HG03135 (cell line): ENCODE measurements around the gene ELF2.
"Not testable (repeated sequence)": the region's sequence is repeated elsewhere in the genome, so short reads cannot be mapped to it uniquely, and the experiment has no call there.

Source experiments
- ATAC-seq: cut with Tn5 transposase; IDR thresholded peaks from one replicate; pipeline ENCODE4 v1.9.1; 2021; ENCODE audit warnings: mild to moderate bottlenecking, moderate library complexity; ENCODE audit not compliant: unreplicated experiment

The ELF2 gene

DNA sequence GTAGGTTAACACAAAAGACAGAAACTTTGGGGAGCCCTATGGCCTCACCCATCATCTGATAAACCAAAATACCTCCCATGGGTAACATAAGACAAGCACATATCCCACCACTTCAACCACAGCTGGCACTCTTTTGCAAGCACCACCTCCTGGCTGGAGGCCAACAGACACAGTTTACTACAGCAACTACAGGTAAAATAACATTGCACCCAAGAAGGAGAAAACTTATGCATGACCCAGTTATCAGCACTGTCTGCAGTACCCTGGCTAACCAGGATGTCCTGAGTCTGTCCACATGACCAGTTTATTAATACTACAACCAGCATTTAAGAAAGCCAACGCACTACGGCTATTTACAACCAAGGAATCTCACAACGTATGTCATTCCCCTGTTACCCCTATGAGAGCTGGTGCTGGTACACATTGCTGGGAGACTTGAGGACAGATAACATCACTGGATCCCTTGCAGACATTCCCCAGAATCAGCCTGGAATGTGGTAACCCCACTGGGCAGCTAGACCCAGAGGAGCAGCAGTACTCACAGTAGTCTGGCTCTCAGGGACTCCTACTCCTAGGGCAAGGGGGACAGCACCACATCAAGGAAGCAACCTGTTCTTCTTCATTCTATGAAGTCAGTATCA, 32.0 kb downstream of the ELF2 start:
- no peak for ATAC-seq

DNA sequence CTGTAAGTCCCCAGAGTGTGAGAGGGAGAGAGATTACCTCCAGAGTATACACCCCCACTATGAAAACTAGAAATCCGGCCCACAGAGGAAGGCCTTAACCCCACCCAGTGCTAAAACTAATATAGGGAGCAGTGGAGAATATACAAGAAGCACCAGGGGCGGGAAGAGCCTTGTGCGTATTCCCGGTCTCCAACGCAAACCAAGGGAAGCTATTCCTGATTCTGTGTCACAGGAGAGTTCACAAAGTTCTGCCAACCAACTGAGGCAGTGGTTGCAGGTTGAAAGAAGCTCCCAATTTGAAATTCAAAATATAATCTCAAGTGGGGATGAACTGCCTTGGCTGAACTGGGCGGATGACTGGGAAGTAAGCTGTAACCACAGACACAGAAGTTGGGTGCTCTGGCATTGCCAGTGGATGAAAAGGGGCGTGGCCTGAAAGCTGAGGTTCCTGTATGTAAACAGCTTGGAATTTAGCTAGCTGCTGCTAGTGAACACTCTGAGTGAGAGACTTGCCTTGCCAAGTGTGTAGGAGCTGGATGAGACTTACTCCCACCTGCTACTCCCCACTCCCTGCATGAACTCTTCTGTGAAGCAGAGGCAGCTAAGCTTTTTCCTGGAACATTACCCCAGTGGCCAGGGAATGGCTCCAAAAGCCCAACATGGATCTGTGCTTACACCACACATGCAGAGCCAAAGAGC, 32.7 kb downstream of the ELF2 start:
- ATAC-seq = no peak

DNA sequence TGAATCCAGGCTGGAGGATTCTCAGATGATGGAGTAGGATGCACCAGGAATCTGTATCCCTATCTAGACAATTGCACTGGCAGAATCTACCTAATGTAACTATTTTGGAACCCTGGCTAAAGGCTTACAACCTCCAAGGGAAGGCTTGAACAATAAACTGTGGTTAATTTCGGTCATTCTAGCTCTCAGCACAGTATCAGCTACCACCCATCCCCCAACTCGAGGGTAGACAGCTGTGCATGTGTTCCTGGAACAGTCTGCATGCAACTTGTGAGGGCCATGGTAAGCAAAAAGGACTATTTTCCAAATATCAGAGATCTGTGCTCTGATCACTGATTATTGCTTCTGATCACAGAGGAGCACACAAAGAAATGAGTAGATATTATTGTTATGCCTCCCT, 34.0 kb downstream of the ELF2 start:
- no peak for ATAC-seq

DNA sequence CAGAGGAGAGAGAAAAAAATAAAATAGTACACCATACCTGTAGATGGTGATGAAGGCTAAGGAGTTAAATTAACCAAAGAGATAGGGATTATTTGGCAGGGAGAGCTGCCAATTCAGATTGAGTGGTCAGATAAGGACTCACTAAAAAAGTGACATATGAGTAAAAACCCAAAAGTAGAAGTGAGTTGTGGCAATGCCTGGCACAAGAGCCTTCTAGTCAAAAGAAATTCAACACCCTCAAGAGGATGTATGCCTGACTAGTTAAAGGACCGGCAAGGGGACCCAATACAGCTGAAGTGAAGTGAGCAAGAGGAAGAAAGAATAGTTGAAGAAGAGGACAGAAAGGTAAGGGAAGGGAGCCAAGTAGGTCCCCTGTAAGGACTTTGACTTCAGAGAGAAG, 34.9 kb downstream of the ELF2 start:
- peak; percentile 85 for ATAC-seq

DNA sequence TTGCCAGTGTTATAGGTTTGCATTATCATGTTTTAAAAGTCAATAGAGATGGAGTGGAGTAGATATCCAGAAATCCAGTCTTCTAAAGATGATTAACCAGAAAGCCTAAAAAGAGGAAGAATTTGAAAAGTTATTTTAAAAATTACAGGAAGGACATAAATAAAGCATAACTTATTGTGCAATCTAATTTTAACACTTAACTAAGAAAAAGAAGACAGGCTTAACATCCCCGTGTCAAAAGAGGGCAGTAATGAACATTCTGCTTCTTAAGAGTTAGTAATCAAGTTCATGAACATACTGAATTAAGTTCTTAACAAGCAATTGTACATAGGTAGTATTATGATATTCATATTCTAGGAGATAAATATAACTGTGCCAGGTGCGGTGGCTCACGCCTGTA, 39.3 kb downstream of the ELF2 start:
- no peak for ATAC-seq

DNA sequence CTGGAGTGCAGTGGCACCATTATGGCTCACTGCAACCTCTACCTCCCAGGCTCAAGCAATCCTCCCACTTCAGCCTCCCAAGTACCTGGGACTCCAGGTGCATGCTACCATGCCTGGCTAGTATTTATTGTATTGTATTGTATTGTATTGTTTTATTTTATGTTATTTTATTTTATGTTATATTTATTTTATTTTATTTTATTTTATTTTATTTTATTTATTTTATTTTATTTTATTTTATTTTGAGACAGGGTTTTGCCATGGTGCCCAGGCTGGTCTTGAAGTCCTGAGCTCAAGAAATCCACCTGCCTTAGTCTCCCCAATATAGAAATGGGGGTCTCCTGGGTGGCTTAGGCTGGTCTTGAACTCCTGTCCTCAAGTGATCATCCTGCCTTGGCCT, 42.6 kb downstream of the ELF2 start:
- no peak for ATAC-seq

DNA sequence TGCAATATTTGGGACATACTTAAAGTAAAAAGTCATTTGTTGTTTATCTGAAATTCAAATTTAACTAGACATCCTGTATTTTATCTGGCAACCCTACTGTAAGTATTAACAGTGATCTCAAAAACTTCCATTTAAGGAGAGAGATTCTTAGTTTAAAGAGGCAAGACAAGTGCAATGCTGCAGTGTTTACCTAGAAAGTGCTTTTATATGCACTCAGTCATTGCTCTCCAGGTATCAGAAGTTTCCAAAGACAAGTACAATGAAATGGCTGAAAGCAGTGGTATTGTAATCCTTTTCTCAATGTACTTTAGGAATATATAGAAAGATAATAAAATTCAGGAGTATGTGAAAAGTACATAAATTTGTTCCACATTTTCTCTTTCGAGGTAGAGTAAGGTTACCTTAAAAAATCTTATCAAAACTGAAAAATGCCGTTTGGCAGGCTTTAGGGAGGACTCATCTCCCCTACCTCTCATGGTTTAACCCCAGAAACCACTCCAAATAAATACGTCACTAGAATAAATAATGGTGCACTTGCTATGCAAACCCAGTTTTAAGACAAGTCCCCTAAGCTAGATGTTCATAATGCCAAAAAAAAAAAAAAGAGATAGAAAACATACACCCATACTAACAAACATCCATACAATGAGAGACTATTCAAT, 45.7 kb downstream of the ELF2 start:
- no peak for ATAC-seq

DNA sequence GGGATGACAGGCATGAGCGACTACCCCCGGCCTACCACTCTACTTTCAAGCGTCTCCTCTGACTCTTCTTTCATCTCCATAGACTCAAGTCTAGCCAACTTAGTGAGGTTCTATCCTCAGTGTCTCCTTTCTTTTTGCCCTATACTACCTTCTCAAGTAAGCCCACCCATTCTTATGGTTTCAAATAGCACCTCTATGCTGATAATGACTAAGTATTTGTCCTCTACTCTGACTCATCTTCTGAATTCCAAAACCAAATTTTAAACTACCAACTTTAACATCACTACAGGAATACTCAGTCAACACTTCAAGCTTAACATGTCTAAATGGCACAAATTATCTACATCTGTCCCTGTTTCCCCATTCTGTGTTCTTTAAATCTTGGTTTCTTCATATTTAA, 47.8 kb downstream of the ELF2 start:
- no peak for ATAC-seq

DNA sequence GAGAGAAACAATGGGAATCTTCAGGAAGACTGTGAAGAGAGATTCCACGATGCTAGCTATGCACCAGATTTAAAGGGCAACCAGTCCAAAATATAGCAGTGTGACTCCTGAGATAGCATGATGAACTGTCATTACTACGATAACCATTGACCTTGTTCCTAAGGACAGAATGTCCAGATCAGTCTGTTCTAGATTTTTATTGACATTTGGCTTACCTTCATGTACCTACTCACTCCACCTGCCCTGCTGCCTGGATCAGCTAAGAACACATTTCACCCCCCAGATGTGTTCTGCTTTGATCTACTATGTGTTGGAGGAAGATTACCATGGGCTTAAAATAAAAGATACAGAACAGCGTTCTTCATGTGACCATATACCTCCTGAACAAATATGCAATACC, 50.1 kb downstream of the ELF2 start:
- no peak for ATAC-seq

DNA sequence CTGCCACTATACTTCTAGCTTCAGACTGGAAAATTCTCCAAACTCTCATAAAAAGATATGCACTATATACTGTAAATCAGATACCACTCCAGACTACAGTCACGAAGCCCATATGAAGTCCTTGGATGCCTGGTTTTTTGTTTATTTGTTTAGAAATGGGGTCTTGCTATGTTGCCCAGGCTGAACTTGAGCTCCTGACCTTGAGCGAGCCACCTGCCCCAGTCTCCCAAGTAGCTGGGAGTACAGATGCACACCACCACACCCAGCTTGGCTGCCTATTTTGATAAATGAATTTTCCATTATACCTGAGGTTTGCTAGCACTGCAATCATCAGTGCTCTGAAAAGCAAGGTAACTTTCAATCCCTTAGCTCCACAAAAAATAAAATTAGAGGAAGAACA, 53.1 kb downstream of the ELF2 start:
- no peak for ATAC-seq

DNA sequence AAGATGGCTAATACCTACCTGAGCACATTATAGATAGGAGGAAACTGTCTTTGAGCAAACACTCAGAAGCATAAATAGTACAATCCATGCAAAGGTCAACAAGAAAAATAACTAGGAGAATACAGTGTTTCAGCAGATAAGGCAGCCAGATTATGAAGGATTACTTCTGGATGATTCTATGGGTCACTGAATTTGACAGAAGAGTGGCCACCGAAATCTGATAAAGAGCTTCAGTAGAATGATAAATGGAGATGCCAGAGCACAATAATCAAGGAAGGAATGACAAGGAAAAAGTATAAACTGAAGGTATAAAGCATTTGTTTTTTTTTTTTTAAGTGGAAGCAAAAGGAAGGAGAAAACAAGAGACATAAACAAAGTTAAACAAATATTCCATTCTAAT, 58.7 kb downstream of the ELF2 start:
- no peak for ATAC-seq

DNA sequence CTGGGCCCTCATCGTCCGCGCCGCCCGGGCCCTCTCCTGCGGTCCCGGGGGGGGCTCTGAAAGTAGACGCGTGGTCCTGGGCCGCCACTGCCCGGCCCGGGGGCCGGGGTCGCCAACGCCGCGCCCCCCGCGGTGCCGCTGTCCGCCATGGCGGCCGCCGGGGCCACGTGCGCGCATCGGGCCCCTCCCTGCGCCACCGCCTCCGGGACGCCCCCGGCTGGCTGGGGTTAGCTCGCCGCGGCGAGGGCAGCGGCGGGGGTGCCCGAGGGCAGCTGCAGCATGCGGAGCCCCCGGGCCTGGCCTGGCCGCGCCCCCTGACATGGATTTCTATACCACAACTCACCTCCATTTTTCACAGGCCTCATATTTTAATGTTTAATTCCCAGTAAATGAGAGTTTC, 61.8 kb downstream of the ELF2 start:
- ATAC-seq = no peak

DNA sequence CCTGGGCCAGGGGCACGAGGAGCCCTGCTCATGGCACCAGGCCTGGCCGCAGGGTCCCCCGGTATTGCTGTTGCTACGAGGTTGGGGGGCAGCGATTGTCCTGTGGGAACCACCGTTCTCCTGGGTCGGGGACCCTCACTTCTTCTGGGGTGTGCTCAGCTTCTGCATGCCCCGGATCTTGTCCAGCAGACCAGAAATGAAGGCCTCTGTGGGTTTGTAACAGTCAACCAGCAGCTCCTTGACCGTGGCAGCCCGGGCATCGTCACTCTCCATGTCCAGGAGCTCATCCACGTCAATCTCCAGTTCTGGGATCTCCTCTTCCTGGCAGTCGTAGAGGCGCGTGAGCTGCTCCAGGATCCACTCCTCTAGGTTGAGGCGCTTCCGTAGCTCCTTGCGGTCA, 62.2 kb downstream of the ELF2 start:
- not testable (repeated sequence) for ATAC-seq

DNA sequence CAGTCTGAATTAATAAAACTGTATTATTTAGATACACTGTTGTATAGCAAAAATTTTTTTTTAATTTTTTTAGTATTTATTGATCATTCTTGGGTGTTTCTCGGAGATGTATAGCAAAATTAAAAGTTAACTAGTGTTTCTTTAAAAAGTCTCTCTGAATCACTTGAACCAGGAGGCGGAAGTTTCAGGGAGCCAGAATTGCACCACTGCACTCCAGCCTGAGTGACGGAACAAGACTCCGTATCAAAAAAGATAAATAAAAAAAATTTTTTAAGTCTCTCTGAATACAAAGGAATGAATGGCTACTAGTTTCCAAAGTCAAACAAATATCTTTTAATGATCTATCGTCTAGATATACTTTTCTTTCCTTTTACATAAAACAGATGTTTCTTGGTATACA, 64.4 kb downstream of the ELF2 start:
- ATAC-seq = no peak

DNA sequence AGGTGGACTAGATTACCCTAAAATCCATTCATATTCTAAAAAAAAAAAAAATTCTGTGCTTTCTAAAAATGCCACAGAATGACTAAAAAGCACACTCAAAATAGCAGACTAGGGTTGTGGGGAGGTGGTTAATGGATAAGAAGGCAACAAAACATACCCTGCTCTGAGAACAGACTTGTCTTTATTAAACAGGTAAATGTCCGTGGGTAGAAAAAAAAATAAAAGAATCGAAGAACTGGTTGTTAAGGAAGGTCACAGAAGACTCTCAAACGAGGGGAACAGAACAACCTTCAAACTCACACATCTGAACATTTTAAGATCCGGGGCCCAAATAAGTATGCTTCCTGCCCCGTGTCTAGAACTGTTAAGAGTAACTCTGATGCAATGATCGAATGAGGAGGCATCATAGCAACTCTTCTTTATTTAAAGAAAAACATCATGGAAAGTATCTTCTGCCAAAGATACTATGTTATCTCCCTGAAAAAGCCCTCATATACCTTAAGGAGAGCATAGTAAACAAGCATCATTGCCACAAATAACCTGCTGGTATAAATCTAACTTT, 68.4 kb downstream of the ELF2 start:
- no peak for ATAC-seq

DNA sequence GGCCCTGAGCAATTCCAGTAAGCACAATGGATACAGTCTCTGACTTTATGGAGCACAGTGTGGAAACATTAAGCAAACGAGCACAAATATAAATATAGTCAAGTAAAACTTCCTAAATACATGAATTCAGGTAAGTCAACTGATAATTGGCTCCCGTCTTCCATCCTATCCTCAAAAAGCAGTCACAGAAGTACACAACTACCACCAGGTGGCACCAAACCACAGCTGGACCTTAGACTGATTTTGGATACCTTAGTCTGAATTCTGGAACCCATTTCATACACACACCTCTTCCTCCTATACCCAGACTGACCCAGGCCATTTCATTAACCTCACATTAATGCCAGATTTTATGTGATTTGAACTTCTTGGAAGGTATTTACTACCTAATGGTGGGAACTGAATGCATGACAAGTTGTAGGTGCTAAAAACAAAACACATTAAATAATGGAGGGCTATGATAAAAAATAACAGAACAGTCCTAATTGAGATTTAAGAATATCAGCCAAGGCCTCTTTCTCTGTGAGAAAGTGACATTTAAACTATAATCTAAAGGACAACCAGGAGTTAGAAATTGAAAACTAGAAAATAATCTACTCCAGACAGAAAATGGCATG, 77.5 kb downstream of the ELF2 start:
- ATAC-seq = peak; percentile 83

DNA sequence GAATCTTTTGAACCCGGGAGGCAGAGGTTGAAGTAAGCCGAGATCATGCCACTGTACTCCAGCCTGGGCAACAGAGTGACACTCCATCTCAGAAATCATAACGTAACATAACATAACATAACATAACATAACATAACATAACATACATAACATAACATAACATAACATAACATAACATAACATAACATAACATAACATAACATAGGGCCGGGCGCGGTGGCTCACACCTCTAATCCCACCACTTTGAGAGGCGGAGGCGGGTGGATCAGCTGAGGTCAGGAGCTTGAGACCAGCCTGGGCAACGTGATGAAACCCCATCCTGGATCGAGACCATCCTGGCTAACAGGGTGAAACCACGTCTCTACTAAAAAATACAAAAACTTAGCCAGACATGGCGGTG, 84.7 kb downstream of the ELF2 start:
- ATAC-seq = no peak

DNA sequence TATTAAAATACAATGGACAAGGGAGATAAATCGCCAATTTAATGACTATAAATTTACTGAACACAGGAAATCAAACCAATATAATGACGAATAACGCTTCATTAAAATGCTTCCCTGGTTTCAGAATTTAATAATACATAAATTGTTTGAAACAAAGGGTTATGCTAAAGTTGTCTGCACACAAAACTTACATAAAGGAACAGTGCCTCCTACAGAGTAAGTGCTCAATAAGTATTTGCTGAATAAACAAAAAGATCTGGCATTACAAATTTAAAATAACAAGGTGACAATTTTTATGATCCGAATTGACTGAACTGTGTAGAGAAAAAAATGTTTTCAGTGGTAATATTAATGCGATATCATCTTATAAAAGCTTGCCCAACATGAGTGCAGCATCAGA, 91.9 kb downstream of the ELF2 start:
- ATAC-seq = no peak

DNA sequence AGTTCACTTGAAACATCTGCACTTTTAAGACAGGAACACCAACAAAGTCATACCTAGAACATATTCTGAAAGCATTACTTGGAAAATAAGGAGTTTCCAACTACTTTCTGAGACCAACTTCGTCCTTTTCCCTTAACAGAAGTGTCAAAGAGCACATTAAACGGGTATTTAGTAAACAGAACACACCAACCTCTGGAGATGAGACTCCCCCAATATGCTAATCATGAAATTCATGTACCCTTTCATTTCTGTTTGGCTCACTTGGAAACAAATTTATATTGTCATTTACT, 92.3 kb downstream of the ELF2 start:
- ATAC-seq = no peak

DNA sequence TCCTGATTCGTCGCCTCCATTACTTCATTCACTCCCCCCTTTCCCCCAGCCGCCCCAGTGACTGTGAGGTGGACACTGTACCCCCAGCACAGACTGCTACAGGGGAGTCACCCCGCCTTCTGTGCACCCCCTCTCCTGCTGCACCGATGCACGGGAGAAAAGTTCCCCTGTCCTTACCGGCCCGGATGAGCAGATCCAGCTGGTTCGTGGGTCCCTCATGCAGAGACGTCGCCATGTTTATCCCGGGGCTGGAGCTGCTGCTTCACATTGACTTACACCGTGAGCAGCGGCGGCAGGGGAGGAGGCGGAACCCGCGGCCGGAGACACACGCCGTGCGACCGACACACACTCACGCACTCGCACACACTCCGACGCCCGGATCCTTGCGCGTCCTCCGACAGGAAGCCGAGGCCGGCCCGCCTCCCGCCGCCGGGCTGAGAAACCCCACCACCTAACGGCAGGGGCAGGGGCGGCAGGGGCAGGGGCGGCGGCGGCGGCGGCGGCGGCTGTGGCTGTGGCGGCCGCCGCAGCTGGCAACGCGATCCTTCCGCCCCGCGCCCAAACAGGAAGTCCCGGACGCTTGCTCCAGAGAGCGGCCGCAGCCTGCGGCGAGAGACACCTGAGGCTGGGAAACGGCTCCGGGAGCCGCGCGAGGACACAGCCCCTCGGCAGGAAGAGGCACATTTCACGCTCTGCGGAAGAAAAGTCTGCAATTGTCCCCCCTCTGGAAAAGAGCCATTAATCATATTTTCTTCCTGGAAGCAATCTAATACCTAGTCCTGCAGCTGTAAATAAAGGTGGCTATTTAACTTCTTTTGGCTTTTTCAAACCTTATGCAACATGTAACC, 92.8 kb downstream of the ELF2 start:
- ATAC-seq = peak; percentile 56

DNA sequence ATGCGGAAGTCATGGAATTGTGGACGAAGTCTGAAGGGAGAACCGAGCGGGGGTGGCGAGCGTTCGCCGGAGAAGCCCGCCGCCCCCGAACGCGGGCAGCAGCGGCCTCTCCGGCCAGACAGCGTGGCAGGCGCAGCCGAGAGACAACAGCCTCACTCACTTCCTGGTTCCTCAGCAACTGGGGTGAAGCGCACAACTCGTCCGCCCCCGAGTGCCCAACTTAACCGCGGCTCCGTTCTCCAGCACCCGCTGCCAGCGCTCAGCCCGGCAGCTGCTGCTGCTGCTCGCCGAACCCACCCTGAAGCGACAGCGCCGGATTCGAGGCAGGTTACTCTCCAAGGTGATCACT, 93.4 kb downstream of the ELF2 start:
- ATAC-seq = peak; percentile 36
